ELR (cell line): ENCODE results near the gene SCYGR6.

Experiments
- DNase-seq: peaks from one replicate; pipeline ENCODE4 v3.0.0-alpha.2; 2015; ENCODE audit warnings: low read depth

Gene SCYGR6

GRCh38 chr2:227713291-227713690 is 11.3 kb downstream of the SCYGR6 start:
- DNase-seq = no peak

- DNase-seq = no peak
Observed at GRCh38 chr2:227710986-227711385, 13.6 kb downstream of the SCYGR6 start.

GRCh38 chr2:227707390-227707789 is 17.2 kb downstream of the SCYGR6 start:
- DNase-seq = no peak

- no peak for DNase-seq
Observed at GRCh38 chr2:227706859-227707258, 17.7 kb downstream of the SCYGR6 start.

GRCh38 chr2:227703961-227704360 is 20.6 kb downstream of the SCYGR6 start:
- DNase-seq = peak; percentile 66

GRCh38 chr2:227703280-227703732 is 21.3 kb downstream of the SCYGR6 start:
- peak; percentile 69 for DNase-seq

GRCh38 chr2:227701556-227701955 is 23.0 kb downstream of the SCYGR6 start:
- DNase-seq = no peak

GRCh38 chr2:227696990-227697679 is 27.4 kb downstream of the SCYGR6 start:
- peak; percentile 15 for DNase-seq

GRCh38 chr2:227687189-227687588 is 37.4 kb downstream of the SCYGR6 start:
- no peak for DNase-seq

- DNase-seq = no peak
Observed at GRCh38 chr2:227684258-227684657, 40.3 kb downstream of the SCYGR6 start.

GRCh38 chr2:227677928-227678327 is 46.6 kb downstream of the SCYGR6 start:
- no peak for DNase-seq

- no peak for DNase-seq
Observed at GRCh38 chr2:227674485-227674884, 50.1 kb downstream of the SCYGR6 start.
